Myocyte (in vitro differentiated cells): Measurements from ENCODE around the gene PPP3CA. TPM values are rescaled to one million over a fixed set of nuclear protein-coding genes. Genes with fewer than 3 reads are reported as not detected.
A peak's percentile ranks its signal among the peaks of the same experiment; 100 is the strongest.

Experiments used
- DNase-seq: peaks from one replicate; pipeline ENCODE4 v3.0.0-alpha.2; 2012; ENCODE audit warnings: low read depth
- total RNA-seq: library from RNA; depleted of rRNA; stranded (reverse); fragments of >200 nt; gene quantifications from 2 replicates; pipeline ENCODE4 v1.2.3, GENCODE V29; 2014

Gene PPP3CA
- total RNA-seq, 1 donor from 2014 or later: 34.7 TPM

DNA sequence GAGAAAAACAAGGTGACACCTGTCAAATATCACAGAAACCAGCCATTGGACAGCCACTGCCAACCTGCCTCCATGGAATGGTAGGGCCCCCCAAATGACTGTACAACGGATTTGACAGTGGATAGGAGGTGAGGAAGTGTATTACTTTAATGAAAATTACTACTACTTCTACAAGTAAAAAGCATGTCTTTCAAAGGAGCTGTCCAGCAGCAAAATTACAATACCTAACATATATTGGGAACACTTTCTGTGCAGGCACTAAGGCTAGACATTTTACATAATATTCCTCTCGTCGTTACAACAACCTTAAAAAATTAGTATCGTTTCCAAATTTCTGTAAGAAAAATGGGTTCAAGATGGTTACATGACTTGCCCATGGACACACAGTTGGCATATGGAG, 14.9 kb downstream of the PPP3CA start:
- DNase-seq: no peak

DNA sequence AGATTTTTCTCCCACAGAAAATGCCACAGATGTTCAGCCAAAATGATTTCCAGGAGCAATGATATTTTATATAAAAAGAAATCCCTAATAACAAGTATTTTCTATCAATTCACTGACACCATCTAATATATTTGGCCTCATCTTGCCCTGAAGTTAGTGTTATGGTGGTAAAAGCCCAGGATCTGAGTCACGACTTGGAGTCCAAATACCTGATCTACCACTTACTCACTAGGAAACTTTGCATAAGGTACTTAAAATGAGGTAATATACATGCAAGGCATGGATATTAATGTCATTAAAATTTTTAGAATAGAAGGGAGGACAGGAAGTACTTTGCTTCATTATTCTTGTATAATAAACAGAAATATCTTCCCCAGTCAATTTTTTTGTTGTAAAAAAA, 16.3 kb downstream of the PPP3CA start:
- DNase-seq: no peak

DNA sequence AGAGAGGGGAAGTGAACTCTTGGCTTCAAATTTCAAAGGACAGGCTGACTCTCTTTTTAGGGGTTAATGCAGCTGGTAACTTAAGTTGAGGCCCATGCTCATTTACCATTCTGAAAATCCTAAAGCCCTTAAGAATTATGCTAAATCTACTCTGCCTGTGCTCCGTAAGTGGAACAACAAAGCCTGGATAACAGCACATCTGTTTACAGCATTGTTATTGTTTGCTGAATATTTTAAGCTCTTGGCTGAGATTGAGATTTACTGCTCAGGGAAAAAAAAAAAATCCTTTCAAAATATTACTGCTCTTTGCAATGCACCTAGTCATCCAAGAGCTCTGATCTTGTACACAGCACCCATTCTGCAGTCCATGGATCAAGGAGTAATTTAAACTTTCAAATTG, 17.7 kb downstream of the PPP3CA start:
- no peak for DNase-seq

DNA sequence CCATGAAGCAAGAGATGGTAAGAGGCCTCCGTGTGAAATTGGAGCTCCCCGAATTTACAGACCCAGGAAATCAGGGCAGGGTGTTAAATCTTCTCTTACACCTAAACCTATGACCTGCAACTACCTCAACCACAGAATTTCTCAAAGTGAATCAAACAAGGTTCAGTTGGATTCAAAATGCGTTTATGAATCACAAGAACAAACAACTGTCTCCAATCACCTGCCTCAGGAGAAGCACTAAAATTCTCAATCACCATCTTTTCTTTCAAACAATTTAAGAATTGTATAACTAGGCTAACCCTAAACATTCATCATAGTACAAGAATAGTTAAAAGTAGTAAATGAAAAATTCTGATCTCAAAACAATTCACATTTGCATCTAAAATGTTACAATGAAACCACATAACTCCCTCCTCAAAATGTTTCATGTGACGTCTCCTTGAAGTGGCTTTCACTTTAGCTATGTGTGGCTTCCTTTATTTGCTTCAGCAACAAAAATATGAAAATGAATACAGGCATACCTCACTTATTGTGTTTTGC, 19.2 kb downstream of the PPP3CA start:
- no peak for DNase-seq

- DNase-seq: no peak
Observed at GRCh38 chr4:101326576-101326975, 20.8 kb downstream of the PPP3CA start.

DNA sequence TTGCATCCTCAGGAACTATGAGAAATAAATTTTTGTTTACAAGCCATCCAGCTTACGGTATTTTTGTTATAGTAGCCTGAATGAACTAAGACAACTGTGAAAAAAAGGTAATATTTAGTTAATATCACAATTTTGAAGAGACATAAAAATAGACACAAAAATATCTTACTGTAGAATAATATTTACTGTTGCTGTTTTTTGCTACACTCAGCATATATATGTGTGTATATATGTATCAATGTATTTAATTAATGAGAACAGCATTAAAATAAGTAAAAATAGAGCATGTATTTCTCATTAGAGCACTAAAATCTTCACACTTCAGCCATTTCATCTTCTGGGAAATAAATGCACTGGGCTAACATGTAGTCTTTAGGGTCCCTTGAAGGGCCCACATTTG, 24.6 kb downstream of the PPP3CA start:
- DNase-seq: no peak

DNA sequence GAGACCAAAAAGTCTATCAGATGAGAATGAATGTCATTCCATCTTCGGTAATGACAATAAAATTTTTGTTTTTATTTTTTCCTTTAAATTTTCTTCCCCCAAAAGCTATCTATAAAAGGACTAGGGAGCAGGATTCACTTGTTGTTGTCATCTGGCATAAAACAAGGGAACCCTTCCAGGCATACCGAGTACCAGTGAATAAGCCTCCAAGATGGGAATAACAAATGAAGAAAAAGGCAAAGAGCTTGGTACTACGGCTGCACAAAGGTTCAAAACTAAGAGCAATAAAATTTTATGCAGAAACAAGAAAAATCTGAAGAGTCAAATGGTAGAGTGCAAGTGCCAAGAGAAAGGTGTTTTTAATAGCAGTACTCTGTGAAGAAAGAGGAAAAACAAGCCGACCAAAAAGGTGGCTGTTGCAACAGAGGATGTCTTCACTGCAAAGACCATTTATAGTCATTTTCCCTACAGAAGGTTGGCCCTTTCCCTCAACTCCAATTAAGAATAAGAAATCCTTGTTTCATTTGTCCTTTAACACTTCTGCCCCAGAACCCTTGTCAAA, 25.8 kb downstream of the PPP3CA start:
- DNase-seq: no peak

DNA sequence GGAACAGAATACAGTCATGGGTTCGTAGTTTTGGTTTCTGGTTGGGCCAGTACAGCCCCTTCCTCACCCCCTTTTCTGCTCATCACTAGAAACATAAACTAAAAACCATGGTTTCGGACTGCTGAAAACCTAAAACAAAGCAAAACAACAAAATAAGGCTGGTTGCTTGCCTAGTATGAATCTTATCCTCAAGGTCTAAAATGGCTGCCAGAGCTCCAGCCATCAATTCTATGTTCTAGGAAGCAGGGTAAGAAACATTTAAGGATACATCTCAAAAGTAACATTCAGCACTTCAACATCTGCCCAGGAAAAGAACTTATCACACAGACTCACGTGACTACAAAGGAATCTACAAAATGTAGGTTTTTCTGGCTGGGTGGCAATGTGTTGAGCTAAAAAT, 31.5 kb downstream of the PPP3CA start:
- no peak for DNase-seq

DNA sequence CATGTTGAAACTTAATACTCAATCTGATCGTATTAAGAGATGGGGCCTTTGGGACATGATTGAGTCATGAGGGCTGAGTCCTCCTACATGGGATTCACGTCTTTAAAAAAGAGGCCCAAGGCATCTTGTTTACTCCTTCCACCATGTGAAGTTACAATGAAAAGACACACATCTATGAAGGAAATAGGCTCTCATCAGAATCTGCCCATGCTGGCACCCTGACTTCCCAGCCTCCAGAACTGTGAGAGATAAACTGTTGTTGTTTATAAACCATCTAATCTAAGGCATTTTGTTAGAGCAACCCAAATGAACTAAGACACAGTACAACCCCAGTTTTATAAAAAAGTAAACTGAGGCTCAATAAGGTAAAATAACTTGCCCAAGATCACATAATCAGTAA, 32.3 kb downstream of the PPP3CA start:
- DNase-seq: no peak

GRCh38 chr4:101309925-101310324, 37.4 kb downstream of the PPP3CA start:
- no peak for DNase-seq

- DNase-seq: no peak
Observed at GRCh38 chr4:101307899-101308298, 39.4 kb downstream of the PPP3CA start.

- no peak for DNase-seq
Observed at GRCh38 chr4:101306764-101307615, 40.3 kb downstream of the PPP3CA start.

DNA sequence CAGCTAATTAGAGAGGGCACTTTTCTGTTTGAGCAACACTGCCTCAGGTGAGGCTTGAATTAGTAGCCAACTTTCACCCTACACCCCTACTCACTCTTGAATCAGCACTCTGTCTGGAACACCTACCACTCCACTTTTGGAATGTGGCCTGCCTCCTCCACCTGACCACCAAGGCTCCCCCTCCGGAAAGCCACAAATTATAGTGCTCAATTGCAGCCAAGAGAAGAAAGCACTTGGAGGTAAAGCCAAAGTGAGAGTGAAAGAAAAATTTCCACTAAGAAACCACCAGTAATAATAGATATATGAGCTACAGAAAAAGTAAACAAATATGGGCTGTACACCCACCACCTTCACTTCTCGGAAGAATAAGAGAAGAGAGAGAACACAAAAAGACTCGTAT, 41.1 kb downstream of the PPP3CA start:
- no peak for DNase-seq

GRCh38 chr4:101304916-101305315, 42.4 kb downstream of the PPP3CA start:
- no peak for DNase-seq

DNA sequence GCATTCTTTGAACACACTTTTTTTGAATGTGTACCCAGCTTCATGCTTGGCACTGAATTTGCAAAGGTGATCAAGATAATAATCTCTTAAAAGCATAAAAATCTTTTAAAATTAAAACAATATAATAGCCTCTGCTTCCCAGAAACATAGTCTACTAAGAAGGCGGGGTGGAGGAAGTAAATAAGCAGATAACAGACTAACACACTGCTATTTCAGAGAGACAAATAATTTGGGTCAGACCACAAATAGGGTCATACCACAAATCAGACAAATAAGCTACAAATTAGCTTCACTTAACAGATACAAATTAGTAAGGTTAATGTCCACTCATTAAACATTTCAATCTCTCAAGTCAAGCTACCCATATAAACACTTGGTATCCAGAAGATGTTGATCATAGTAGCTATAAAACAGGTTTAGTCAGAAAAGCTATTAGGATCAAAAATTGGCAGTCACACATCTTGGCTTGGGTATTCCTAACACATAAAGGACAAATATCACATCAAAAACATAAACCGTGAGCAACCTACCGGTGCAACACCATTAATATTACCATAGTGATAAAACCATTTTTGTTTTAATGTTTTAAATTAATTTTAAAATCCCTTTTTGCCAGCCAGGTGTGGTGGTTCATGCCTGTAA, 47.3 kb downstream of the PPP3CA start:
- no peak for DNase-seq

- no peak for DNase-seq
Observed at GRCh38 chr4:101299021-101299420, 48.3 kb downstream of the PPP3CA start.

GRCh38 chr4:101295691-101296090, 51.6 kb downstream of the PPP3CA start:
- no peak for DNase-seq

DNA sequence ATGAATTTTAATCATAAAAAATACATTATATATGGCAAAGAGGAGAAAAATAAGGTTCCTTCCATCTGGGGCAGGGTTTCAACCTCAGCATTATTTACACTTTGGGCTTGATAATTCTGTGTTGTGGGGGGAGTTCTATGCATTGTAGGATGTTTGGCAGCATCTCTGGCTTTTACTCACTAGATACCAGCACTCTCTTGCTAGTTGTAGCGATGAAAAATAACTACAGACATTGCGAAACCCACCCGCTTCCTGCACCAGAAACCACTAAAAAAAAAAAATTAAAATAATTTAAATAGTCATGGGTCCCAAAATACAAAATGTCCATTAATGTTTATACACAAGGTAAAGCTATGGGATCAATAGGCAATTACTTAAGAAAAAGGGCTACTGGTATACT, 52.7 kb downstream of the PPP3CA start:
- no peak for DNase-seq

GRCh38 chr4:101292901-101293300, 54.4 kb downstream of the PPP3CA start:
- peak; percentile 45 for DNase-seq

- no peak for DNase-seq
Observed at GRCh38 chr4:101292214-101292613, 55.1 kb downstream of the PPP3CA start.

GRCh38 chr4:101291198-101291597, 56.1 kb downstream of the PPP3CA start:
- no peak for DNase-seq

- DNase-seq: no peak
Observed at GRCh38 chr4:101290654-101291053, 56.7 kb downstream of the PPP3CA start.
